Erythroblast (primary cell): ENCODE data around the gene DEXI.

Source experiments
- GATA1 ChIP-seq: IDR thresholded peaks from 2 replicates; pipeline ENCODE4 v1.6.1; 2011; ENCODE audit warnings: low read depth, mild to moderate bottlenecking, control low read depth, low read length, moderate library complexity
- POLR2A ChIP-seq: IDR thresholded peaks from 2 replicates; pipeline ENCODE4 v1.6.1; 2011; ENCODE audit warnings: mild to moderate bottlenecking, low read length

DNA sequence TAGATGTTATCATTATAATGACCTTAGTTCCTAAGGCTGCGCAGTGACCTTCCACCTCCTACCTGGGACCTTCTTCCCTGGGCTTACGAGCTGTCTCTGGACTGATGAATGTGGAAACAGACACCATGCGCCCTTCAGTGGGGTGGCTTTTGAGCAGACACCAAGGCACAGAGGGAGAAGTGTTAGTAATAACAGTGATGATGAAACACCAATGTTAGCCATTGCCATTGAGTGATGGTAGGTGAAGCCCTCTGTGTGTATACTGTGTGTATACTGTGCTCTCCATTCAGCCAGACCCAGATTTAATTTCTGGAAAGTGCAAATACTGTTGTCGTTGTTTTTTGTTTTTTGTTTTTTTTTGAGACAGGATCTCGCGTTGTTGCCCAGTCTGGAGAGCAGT, 46.6 kb upstream of the DEXI start:
- no peak for TF ChIP-seq POLR2A
- TF ChIP-seq GATA1, result no peak
